Measurements from ENCODE around the gene FNDC3B.

The FNDC3B gene

GRCh38 chr3:172263781-172264486 lies 224.6 kb downstream of the FNDC3B start:
- no peak overlapping the region for H3K4me2 ChIP-seq (ENCODE audit: low read depth, low read length)
- H3K27ac ChIP-seq (ENCODE audit: low read length): no peak overlapping the region
- no peaks in the 10 kb centered on the region for H4K20me1 ChIP-seq (ENCODE audit: insufficient read depth, low read length)
- no peaks in the 10 kb centered on the region for H3K4me1 ChIP-seq (ENCODE audit: low read length)
- DNase-seq: no peak
- H3K4me3 ChIP-seq (ENCODE audit: low read length): no peak overlapping the region
- no peaks in the 10 kb centered on the region for H3K9me2 ChIP-seq (replicated peaks; ENCODE audit: insufficient read depth, low read length)
- no peaks in the 10 kb centered on the region for H3F3A ChIP-seq (ENCODE audit: insufficient read depth, low read length)
- H3K36me3 ChIP-seq (replicated peaks; ENCODE audit: insufficient read depth, low read length): 0 out of 2 replicates have a peak, but pooled peaks cover 6% of the 10 kb centered on the region
- H2AFZ ChIP-seq (ENCODE audit: low read length): no peak overlapping the region
- peaks cover 48% of the 10 kb centered on the region for H3K79me2 ChIP-seq (ENCODE audit: low read length)
- H3K27me3 ChIP-seq (replicated peaks; ENCODE audit: insufficient read depth, low read length): no peaks in the 10 kb centered on the region
- no peak overlapping the region for H3K9ac ChIP-seq (ENCODE audit: low read length)
- TF ChIP-seq EZH2 (optimal IDR thresholded peaks at IDR 0.05; ENCODE audit: low read depth, low read length) (no peak), CTCF (IDR thresholded peaks at IDR 0.05; ENCODE audit: low read length) (no peak), EZH2phosphoT487 (IDR thresholded peaks at IDR 0.05; ENCODE audit: low read length) (no peak)
- H3K9me3 ChIP-seq (replicated peaks; ENCODE audit: insufficient read depth, low read length): no peaks in the 10 kb centered on the region

GRCh38 chr3:172266103-172266502 lies 226.7 kb downstream of the FNDC3B start:
- no peaks in the 10 kb centered on the region for H3K27me3 ChIP-seq (replicated peaks; ENCODE audit: insufficient read depth, low read length)
- peaks cover 36% of the 10 kb centered on the region for H3K79me2 ChIP-seq (ENCODE audit: low read length)
- peaks cover 13% of the 10 kb centered on the region for H3K4me1 ChIP-seq (ENCODE audit: low read length)
- no peak overlapping the region for H3K9ac ChIP-seq (ENCODE audit: low read length)
- H3K9me3 ChIP-seq (replicated peaks; ENCODE audit: insufficient read depth, low read length): no peaks in the 10 kb centered on the region
- no peak for TF ChIP-seq EZH2 (optimal IDR thresholded peaks at IDR 0.05; ENCODE audit: low read depth, low read length)
- no peak for TF ChIP-seq EZH2phosphoT487 (IDR thresholded peaks at IDR 0.05; ENCODE audit: low read length)
- no peak for TF ChIP-seq CTCF (IDR thresholded peaks at IDR 0.05; ENCODE audit: low read length)
- no peaks in the 10 kb centered on the region for H4K20me1 ChIP-seq (ENCODE audit: insufficient read depth, low read length)
- H3K36me3 ChIP-seq (replicated peaks; ENCODE audit: insufficient read depth, low read length): 0 out of 2 replicates have a peak, but pooled peaks cover 6% of the 10 kb centered on the region
- H3K4me2 ChIP-seq (ENCODE audit: low read depth, low read length): no peak overlapping the region
- no peaks in the 10 kb centered on the region for H3K9me2 ChIP-seq (replicated peaks; ENCODE audit: insufficient read depth, low read length)
- no peak overlapping the region for H3K4me3 ChIP-seq (ENCODE audit: low read length)
- peaks cover 13% of the 10 kb centered on the region for H3F3A ChIP-seq (ENCODE audit: insufficient read depth, low read length)
- DNase-seq: no peak
- no peak overlapping the region for H2AFZ ChIP-seq (ENCODE audit: low read length)
- no peak overlapping the region for H3K27ac ChIP-seq (ENCODE audit: low read length)

GRCh38 chr3:172268425-172268824 lies 229.0 kb downstream of the FNDC3B start:
- Histone ChIP-seq H2AFZ (ENCODE audit: low read length) (no peak overlapping the region), H3K36me3 (replicated peaks; ENCODE audit: insufficient read depth, low read length) (0 out of 2 replicates have a peak, but pooled peaks cover 4% of the 10 kb centered on the region), H3K9me2 (replicated peaks; ENCODE audit: insufficient read depth, low read length) (no peaks in the 10 kb centered on the region), H3F3A (ENCODE audit: insufficient read depth, low read length) (peaks cover 14% of the 10 kb centered on the region), H3K4me2 (ENCODE audit: low read depth, low read length) (no peak overlapping the region), H4K20me1 (ENCODE audit: insufficient read depth, low read length) (no peaks in the 10 kb centered on the region), H3K4me1 (ENCODE audit: low read length) (peaks cover 31% of the 10 kb centered on the region), H3K27ac (ENCODE audit: low read length) (no peak overlapping the region), H3K4me3 (ENCODE audit: low read length) (no peak overlapping the region), H3K9me3 (replicated peaks; ENCODE audit: insufficient read depth, low read length) (no peaks in the 10 kb centered on the region), H3K9ac (ENCODE audit: low read length) (no peak overlapping the region), H3K27me3 (replicated peaks; ENCODE audit: insufficient read depth, low read length) (no peaks in the 10 kb centered on the region), H3K79me2 (ENCODE audit: low read length) (peaks cover 40% of the 10 kb centered on the region)
- no peak for TF ChIP-seq EZH2phosphoT487 (IDR thresholded peaks at IDR 0.05; ENCODE audit: low read length)
- TF ChIP-seq CTCF (IDR thresholded peaks at IDR 0.05; ENCODE audit: low read length): no peak
- no peak for TF ChIP-seq EZH2 (optimal IDR thresholded peaks at IDR 0.05; ENCODE audit: low read depth, low read length)
- DNase-seq: no peak
